Caco-2 (cell line): ENCODE results near the gene ASTN2. TPM values are rescaled to one million over a fixed set of nuclear protein-coding genes. Genes with fewer than 3 reads are reported as not detected.

Experiments
- BruUV-seq: library from RNA; stranded (reverse); fragments of 400-500 nt; replicated peaks from 2 replicates; lab custom pipeline; 2021; lab: Mats Ljungman, UMichigan
- CTCF ChIA-PET: fragments of 300-600 bp; sonication (Branson Sonifier 250); formaldehyde crosslinking; loops from one replicate; lab custom pipeline; 2022; ENCODE audit warnings: antibody characterized with exemption; lab: Charles Lee
- POLR2A ChIA-PET: fragments of 300-600 bp; sonication (Branson Sonifier 250); formaldehyde crosslinking; loops from one replicate; lab custom pipeline; 2022; ENCODE audit warnings: antibody characterized with exemption; lab: Charles Lee
- DNase-seq, 2 experiments: peaks; one replicate each; pipeline versions ENCODE4 v3.0.0 to v3.0.0-alpha.2; 2020 to 2022
- H3K27me3 ChIP-seq: replicated peaks from 2 replicates; pipeline ENCODE4 v1.6.0; 2011; ENCODE audit warnings: low read length; ENCODE audit not compliant: control insufficient read depth, insufficient read depth
- H3K36me3 ChIP-seq: 2 replicates; pipeline ENCODE4 v1.5.1; 2011; ENCODE audit warnings: low read length; ENCODE audit not compliant: control insufficient read depth, insufficient read depth
- H3K4me1 ChIP-seq: fragments of 250-450 bp; sonication (Bioruptor Pico); 2 replicates; pipeline ENCODE4 v1.5.1; 2020; ENCODE audit warnings: mild to moderate bottlenecking
- H3K4me3 ChIP-seq: 2 replicates; pipeline ENCODE4 v1.5.1; 2011; ENCODE audit warnings: low read depth, mild to moderate bottlenecking, control low read depth, low read length
- H3K9me3 ChIP-seq: fragments of 250-450 bp; sonication (Bioruptor Pico); 2 replicates; pipeline ENCODE4 v1.5.1; 2020; ENCODE audit warnings: mild to moderate bottlenecking, moderate library complexity
- H3K27ac Mint-ChIP-seq: one replicate; pipeline ENCODE4 v1.8.0; 2022; ENCODE audit warnings: mixed read lengths; ENCODE audit not compliant: unreplicated experiment
- H3K27me3 Mint-ChIP-seq: one replicate; pipeline ENCODE4 v1.8.0; 2022; ENCODE audit warnings: mixed read lengths; ENCODE audit not compliant: insufficient read depth, unreplicated experiment
- H3K36me3 Mint-ChIP-seq: one replicate; pipeline ENCODE4 v1.8.0; 2022; ENCODE audit warnings: mild to moderate bottlenecking, mixed read lengths; ENCODE audit not compliant: insufficient read depth, unreplicated experiment
- H3K4me1 Mint-ChIP-seq: one replicate; pipeline ENCODE4 v1.8.0; 2022; ENCODE audit warnings: low read depth, mixed read lengths; ENCODE audit not compliant: unreplicated experiment
- H3K4me3 Mint-ChIP-seq: one replicate; pipeline ENCODE4 v1.8.0; 2022; ENCODE audit warnings: mild to moderate bottlenecking, moderate library complexity, mixed read lengths; ENCODE audit not compliant: unreplicated experiment
- H3K9me3 Mint-ChIP-seq: one replicate; pipeline ENCODE4 v1.8.0; 2022; ENCODE audit warnings: mixed read lengths; ENCODE audit not compliant: unreplicated experiment
- intact Hi-C: fragments of 100-400 bp; cut with micrococcal nuclease; formaldehyde crosslinking; loops from one replicate; pipeline ENCODE4 v1.10.0; 2022; ENCODE audit not compliant: unreplicated experiment
- total RNA-seq: library from RNA; stranded (reverse); gene quantifications from 2 replicates; pipeline ENCODE4 v1.2.3, GENCODE V29; 2022
- TF ChIP-seq, protein P1 (sequence below), 2 experiments: fragments of 200-600 bp in 1 of 2; IDR thresholded peaks; 1 replicate in 1 of 2; 2 replicates in 1 of 2; pipeline versions ENCODE4 v1.5.1 to v1.8.0; 2011 to 2022; ENCODE audit warnings: antibody characterized with exemption in 1 of 2, control low read depth in 1 of 2, inconsistent platforms in 1 of 2, low read depth in 1 of 2, low read length in 1 of 2, mild to moderate bottlenecking in 1 of 2, moderate library complexity in 1 of 2; ENCODE audit not compliant: insufficient read depth in 1 of 2, severe bottlenecking in 1 of 2, unreplicated experiment in 1 of 2

The ASTN2 gene
- total RNA-seq, 1 experiment from 2014 or later, result 12.7 TPM

DNA sequence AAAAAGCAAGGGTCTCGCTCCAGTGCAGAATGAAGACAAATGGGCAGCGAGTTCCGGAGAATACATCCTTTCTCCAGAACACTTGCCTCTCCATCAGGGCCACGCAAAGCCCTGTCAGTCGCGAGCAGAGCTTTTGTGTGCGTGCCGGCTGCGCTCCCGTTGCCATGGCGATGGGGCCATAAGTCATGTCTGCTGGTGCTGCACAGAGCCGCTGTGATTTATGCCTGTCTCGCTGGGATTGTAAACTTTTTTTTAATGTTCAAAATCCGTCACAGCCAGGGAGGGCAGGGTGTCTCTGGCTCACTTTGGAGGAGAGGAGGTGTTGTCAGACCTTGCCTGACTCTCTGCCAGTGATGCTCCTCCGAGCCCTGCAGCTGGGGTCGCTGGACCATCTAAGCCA is 455.0 kb downstream of the ASTN2 start:
- CTCF ChIA-PET, result no interaction called here
- no TSS peak for BruUV-seq
- POLR2A ChIA-PET, result no interaction called here
- Histone ChIP-seq H3K4me3 (no peak overlapping the region), H3K4me1 (no peaks in the 10 kb centered on the region), H3K27me3 (no peaks in the 10 kb centered on the region), H3K9me3 (no peaks in the 10 kb centered on the region; the same call in 1 of the 2 replicates), H3K36me3 (no peaks in the 10 kb centered on the region)
- Mint-ChIP-seq H3K4me3 (no peak overlapping the region), H3K27me3 (peaks cover 12% of the 10 kb centered on the region), H3K27ac (no peak overlapping the region), H3K9me3 (no peaks in the 10 kb centered on the region), H3K36me3 (no peaks in the 10 kb centered on the region), H3K4me1 (no peaks in the 10 kb centered on the region)
- DNase-seq, result peak in 1 of 2 experiments; percentile 1
- intact Hi-C loops, result no loop called here
- TF ChIP-seq, protein P1, sequence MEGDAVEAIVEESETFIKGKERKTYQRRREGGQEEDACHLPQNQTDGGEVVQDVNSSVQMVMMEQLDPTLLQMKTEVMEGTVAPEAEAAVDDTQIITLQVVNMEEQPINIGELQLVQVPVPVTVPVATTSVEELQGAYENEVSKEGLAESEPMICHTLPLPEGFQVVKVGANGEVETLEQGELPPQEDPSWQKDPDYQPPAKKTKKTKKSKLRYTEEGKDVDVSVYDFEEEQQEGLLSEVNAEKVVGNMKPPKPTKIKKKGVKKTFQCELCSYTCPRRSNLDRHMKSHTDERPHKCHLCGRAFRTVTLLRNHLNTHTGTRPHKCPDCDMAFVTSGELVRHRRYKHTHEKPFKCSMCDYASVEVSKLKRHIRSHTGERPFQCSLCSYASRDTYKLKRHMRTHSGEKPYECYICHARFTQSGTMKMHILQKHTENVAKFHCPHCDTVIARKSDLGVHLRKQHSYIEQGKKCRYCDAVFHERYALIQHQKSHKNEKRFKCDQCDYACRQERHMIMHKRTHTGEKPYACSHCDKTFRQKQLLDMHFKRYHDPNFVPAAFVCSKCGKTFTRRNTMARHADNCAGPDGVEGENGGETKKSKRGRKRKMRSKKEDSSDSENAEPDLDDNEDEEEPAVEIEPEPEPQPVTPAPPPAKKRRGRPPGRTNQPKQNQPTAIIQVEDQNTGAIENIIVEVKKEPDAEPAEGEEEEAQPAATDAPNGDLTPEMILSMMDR (IDR thresholded peaks at IDR 0.05; ENCODE audit: insufficient read depth in 1 of 2, low read depth in 1 of 2, low read length in 1 of 2, severe bottlenecking in 1 of 2, unreplicated experiment in 1 of 2), result no peak

DNA sequence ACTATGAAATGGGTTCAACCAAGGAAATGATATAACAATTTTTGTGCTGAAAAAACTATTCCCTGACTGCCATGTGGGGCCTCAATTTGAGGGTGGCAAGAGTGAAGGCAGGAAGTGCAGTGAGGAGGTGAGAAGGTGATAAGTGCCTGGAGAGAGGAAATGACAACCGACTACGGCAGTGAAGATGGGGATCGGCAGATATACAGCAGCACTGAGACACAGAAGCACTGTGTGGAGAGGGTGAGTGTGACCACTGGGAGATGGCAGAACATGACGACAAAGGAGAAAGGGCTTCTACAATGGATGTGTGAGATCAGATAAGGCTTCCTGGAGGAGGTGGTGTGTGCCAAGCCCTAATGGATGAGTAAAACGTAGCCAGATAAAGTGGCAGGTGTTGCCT is 456.0 kb downstream of the ASTN2 start:
- Mint-ChIP-seq H3K4me1 (no peaks in the 10 kb centered on the region), H3K9me3 (no peaks in the 10 kb centered on the region), H3K4me3 (no peak overlapping the region), H3K36me3 (no peaks in the 10 kb centered on the region), H3K27ac (no peak overlapping the region), H3K27me3 (peaks cover 12% of the 10 kb centered on the region)
- DNase-seq, result no peak
- Histone ChIP-seq H3K27me3 (no peaks in the 10 kb centered on the region), H3K36me3 (no peaks in the 10 kb centered on the region), H3K4me3 (no peak overlapping the region), H3K9me3 (no peaks in the 10 kb centered on the region; the same call in 1 of the 2 replicates), H3K4me1 (no peaks in the 10 kb centered on the region)
- no TSS peak for BruUV-seq
- intact Hi-C loops, result no loop called here
- ChIA-PET POLR2A (no interaction called here), CTCF (no interaction called here)
- TF ChIP-seq, protein P1 (IDR thresholded peaks at IDR 0.05; ENCODE audit: insufficient read depth in 1 of 2, low read depth in 1 of 2, low read length in 1 of 2, severe bottlenecking in 1 of 2, unreplicated experiment in 1 of 2), result no peak

DNA sequence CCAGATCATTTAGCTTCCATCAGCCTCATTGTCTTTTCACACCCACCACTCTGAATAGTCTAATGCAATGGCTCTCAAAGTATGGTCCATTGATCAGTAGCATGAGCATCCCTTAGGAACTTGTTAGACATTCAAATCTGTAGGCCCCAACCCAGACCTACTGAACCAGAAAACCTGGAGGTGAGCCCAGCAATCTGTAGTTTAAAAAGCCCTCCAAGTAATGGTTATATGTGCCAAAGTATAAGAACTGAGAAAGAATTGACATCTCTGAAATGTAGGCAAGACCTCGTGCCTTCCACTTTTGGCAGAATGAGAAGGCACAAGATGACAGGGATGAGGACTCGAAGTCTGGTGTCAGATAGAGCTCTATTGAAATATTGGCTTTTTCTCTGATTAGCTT is 460.1 kb downstream of the ASTN2 start:
- BruUV-seq, result no TSS peak
- Mint-ChIP-seq H3K36me3 (no peaks in the 10 kb centered on the region), H3K4me1 (no peaks in the 10 kb centered on the region), H3K27me3 (peaks cover 15% of the 10 kb centered on the region), H3K4me3 (no peak overlapping the region), H3K9me3 (no peaks in the 10 kb centered on the region), H3K27ac (no peak overlapping the region)
- Histone ChIP-seq H3K4me3 (no peak overlapping the region), H3K4me1 (no peaks in the 10 kb centered on the region), H3K27me3 (no peaks in the 10 kb centered on the region), H3K36me3 (no peaks in the 10 kb centered on the region), H3K9me3 (no peaks in the 10 kb centered on the region)
- POLR2A ChIA-PET, result no interaction called here
- TF ChIP-seq, protein P1 (IDR thresholded peaks at IDR 0.05; ENCODE audit: insufficient read depth in 1 of 2, low read depth in 1 of 2, low read length in 1 of 2, severe bottlenecking in 1 of 2, unreplicated experiment in 1 of 2), result no peak
- CTCF ChIA-PET, result no interaction called here
- DNase-seq, result no peak
- intact Hi-C loops, result no loop called here
